GM03348 (cell line): Measurements from ENCODE around the gene ID2.
A peak's percentile ranks its signal among the peaks of the same experiment; 100 is the strongest.
"Not testable (repeated sequence)": the region's sequence is repeated elsewhere in the genome, so short reads cannot be mapped to it uniquely, and the experiment has no call there.

Experiments used
- DNase-seq: peaks from one replicate; pipeline ENCODE4 v3.0.0; 2012; ENCODE audit warnings: low spot score

Gene ID2

DNA sequence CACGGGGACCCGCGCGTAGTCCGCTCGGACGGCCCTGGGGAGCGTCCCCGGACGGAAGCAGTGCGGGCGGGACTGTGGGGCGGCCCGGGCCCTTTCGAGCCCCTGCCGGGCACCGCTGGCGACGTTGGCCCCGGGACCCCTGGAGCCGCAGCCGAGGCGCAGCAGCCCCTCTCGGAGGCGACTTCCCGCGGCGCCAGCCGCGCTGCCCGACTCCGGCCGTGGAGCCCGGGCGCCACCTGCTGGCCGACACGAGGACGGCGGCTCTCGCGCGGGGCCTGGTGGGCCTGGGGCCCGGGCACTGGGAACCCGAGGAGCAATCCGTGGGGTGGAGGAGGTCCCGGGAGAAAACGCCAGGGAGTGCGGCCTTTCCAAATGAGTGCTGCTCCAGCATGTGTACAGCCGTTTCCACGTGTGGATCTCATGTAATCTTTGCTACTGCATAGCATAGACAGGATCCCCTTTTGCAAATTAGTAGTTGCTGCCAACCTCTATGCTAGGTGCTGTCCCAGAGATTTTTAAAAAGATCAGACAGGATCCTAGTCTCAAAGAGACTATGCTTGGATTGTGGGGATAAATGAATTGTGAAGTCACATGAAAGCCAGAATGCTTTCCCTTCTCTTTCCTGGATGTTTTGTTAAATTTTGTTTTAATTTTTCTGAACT, 4.0 kb downstream of the ID2 start:
- DNase-seq = peak; percentile 89

- no peak for DNase-seq
Observed at GRCh38 chr2:8691859-8692437, 10.1 kb downstream of the ID2 start.

DNA sequence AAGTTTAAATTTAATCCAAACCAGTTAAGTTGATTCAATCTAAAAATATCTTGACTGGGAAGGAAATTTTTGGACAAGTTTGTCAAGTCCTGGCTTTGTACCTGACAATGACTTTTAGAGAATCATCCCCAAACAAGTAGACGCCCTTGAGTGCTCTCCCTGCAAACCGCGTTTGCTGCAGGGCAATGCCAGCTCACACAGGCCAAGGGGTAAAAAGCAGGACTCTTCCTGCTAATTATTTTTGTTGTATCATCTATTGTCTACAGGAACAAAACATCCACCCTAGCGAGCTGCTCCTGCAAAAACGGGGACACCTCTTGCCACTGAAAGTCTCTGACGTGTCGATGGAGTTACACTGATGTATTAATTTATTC, 10.9 kb downstream of the ID2 start:
- DNase-seq = no peak

DNA sequence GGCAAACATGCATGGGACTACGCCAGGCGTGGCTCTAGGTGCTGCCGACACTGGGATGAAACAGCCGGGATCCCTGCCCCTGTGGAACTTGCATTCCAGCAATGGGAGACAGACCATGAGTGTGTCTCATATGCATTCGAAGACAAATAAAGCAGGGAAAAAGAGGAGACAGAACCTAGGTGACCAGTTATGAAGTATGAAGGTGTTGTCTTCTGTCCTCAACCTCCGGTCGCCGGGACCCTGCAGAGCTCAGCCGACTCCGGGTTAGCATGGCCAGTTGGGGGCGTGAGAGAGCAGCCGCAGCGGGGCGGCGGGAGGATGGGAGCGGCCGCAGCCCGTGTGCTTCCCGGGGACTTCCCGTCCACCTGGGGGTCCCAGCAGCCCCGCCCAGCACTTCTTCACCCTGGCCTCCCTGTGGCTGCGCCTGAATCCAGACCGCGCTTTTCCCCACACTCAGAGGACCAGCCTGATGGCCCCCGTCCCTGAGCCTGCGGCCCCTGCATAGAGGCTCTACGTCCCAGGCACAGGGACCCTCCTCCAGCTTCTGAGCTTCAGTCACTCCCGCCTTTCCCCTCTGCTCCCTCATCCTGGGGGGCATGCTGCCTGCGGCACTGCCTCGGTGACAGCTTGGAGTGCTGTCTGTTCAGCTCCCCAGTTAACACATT, 11.4 kb downstream of the ID2 start:
- DNase-seq = peak; percentile 61

DNA sequence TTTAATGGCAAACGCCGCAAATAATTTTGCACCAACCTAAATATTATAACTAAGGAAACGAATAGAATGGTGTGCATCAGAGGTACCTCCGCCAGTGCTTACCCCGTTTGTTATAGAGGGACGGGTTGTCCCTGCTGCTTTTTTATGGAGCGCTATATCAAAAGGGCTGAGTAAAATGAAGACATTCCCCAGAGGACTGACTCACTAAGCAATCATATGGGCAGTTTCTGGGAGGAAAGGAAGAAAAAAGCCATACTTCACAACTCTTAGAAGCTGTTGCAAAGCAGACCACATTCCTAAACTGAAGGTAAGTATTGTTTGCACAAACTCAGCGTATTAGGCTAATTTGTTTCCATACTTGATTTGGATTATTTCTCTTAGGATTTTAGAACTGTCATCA, 12.9 kb downstream of the ID2 start:
- no peak for DNase-seq

DNA sequence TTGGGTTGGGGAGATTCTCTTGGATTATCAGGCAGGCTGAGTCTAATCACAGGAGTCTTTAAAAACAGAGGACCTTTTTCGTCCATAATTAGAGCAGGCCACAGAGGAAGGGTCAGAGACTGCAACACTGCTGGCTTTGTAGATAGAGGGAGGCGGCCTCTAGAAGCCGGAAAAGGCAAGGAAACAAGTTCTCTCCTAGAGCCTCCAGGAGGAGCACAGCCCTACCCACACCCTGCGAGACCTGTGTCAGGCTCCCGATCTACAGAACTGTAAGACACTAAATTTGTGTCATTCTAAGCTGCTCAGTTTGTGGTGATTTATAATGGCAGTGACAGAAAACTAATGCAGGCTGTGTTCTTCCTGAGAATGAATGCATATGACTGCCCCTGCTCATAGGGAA, 15.3 kb downstream of the ID2 start:
- DNase-seq = no peak

DNA sequence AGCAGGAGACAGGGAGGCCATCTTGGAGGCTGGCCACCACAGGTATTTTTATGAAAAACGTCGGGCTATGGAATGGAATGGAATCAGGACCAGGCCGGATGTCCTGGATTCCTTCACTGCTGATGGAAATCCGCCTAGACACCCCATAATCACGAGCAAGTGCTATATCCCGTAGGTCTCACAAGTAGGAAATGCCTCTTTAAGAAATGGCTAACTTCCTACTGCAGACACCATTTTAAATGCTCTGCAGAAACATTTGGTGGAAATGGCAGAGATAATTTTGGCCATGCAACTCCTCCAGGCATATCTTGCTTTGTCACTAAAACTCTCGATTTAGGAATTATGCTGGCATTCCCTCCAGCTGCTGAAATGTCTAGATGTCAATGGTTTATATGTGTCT, 18.0 kb downstream of the ID2 start:
- no peak for DNase-seq

DNA sequence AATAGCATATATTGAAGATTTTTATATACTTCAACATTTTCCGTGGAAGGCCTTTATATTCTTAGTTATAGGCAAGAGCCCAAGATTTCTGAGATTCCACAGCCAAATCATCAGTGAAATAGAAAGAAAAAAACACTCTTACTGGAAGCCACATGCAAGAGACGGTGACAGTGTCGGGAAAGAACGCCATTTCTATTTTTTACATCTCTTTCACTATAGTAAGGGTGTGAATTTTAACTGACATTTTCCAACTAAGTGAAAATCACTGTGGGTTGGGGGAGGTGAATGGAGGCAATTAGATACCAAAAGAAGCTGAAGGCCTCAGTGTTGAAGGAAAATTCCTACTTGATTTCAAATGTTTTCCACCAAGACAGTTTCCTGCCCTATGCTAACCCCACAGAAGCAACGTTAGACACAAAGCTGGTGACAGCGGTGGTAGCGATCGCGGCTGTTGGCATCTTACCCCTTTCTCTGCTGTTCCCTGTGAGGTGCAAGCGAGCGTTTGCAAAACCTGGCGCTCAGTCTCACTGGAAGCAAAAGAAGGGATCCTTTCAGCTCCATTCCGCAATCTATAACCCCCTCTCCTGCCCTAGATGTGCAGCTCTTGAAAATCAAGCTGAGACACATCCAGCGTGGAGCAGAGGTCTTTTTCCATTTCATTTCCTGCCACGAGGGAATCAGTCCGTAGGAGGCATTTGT, 20.0 kb downstream of the ID2 start:
- DNase-seq = no peak

- DNase-seq = no peak
Observed at GRCh38 chr2:8704906-8705305, 23.1 kb downstream of the ID2 start.

DNA sequence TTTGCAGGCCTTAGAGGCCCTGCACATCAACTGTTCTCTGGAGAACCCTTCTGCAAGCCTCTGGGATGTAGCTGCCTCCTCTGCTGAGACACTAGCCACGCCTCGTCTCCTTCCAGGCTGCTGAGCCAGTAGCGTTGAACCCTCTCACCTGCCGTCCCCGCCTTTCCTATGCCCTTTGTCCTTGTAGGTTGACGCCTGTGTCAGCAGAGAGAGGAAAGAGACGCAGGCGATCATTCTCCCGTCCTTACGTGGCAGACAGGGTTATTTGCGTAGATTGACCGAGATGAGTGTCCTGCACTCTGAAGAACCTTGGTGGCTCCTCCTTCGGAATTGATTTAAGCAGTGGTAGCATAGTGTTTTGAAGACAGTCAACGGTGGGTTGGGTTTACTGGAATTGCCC, 27.8 kb downstream of the ID2 start:
- DNase-seq = no peak

GRCh38 chr2:8710951-8711350, 29.1 kb downstream of the ID2 start:
- no peak for DNase-seq

- no peak for DNase-seq
Observed at GRCh38 chr2:8714283-8714682, 32.4 kb downstream of the ID2 start.

DNA sequence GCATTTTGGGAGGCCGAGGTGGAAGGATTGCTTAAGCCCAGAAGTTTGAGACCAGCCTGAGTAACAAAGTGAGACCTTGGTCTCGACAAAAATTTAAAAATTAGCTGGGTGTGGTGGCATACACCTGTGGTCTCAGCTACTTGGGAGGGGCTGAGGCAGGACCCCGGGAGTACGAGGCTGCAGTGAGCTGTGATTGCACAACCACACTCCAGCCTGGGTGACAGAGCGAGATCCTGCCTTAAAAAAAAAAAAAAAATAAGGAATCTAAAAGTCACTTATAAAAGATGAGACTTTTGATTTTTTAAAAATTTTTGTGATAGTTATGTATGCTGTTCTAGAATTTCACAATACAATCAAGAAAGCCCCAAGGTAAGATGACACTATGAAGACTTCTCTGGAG, 33.1 kb downstream of the ID2 start:
- DNase-seq = no peak

DNA sequence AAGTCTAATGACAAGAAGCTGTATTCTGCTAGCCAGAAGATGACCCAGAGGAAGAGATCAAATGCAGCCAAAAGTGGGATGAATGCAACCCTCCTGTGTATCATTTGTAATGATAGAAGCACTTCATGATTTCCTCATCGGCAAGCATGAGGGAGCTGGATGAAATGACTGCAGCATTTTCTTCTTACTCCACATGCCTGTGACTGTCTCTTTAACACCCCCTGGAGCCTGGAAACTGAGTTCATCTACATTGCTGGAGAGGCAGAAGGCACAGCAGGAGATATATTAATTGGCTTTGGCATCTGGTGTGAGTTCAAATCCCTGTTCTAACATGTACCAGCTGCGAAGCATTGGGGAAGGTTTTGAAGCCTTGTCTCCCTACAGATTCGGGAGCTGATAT, 37.7 kb downstream of the ID2 start:
- DNase-seq = peak; percentile 34

DNA sequence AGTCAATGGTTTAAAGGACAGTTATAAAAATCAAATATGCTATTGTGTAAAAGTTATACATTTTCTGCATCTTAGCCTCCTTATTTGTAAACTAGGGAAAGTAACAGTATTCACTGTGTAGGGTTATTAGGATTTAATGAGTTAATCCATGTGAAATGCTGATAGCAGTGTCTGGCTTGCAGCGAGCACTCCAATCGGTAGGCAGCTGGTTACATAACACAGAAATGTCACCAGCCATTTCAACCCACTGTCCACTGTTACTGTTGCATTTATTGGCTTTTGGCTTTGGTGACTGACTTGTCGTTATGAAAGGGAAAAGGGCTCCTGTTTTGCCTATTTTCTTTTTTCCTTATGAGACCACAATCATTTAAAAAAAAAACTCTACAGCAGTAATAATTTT, 38.9 kb downstream of the ID2 start:
- DNase-seq = no peak

DNA sequence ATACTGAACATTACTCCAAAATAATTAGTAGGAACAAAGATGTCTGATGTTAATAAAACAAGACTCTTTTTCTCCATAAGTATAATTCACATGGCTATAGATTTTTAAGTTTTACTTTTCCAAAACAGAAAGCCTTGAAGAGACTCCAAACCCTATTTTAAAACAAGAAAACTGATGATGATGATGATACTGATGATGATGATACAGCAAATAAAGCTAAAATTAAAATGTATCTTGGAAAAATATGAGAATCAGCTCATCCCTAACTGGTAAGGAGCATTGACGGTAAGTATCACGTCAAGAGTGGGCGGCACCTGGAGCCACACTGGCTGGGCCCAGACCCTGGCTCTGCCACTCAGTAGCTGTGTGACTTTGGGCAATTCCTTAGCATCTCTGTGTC, 39.6 kb downstream of the ID2 start:
- no peak for DNase-seq

- DNase-seq = no peak
Observed at GRCh38 chr2:8722986-8723385, 41.1 kb downstream of the ID2 start.

DNA sequence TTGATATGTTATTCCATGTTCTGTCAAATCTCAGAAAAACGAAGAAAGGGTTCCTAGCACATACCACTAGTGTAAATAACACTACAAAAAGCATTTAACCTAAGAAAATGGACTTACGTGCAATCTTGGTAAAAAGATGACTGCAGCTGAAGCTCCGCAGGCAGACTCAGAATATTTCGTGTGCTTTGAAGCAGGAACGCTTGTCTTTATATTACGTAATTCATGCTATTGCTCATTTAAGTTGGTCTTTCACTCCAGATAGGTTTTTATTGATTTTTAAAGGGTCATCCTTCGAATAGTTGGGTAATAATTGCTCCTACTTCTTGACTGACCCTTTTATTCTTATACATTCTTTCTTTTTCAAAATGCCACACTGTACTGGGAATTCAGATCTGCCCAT, 44.0 kb downstream of the ID2 start:
- DNase-seq = no peak

DNA sequence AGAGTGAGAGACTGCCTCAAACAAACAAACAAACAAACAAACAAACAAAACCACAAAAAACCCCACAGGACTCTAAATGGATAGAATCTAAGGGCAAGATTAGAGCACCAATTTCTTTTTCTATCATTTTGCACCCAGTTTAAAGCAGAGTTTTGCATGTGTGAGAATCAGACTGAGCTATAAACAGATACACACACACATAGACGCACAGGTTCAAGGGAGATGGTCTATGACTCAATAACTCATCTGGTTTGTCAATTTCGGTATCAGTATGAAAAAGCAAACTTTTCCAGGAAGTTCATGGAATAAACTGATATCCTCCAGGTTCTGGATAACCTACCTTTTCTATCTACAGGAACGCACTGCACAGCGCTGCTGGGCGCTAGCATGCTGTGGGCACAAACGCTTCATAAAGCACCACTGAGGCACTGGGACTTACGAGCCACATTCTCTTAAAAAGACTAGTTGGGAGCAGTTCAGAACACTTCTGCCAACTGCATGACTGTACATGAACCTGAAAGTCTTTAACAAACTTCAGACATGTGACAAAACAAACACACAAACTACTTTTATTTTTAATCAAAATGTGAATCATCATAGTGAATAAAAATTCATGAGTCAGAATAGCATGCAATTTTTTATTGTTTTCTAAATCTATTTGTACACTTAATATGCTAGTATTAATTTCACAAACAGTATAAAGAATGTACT, 46.6 kb downstream of the ID2 start:
- no peak for DNase-seq

- not testable (repeated sequence) for DNase-seq
Observed at GRCh38 chr2:8729101-8729500, 47.2 kb downstream of the ID2 start.

DNA sequence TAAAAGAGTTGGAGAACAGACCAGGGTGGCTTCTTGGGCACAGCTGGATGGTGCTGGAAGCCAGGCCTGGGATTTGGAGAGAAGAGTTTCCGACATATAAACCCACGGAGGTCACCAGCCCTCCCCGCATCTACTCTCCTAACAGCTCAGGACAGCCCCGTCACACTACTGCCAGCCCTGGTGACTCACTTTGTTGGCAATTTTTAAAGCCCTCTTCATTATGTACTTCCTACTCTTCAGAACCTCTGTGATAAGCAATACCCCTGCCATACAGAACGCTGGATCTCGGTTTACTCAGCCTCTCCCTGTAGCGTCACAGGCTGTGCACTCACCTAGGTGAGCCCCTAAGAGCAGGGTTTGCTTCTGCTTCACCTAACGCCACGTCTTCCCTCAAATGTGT, 48.1 kb downstream of the ID2 start:
- no peak for DNase-seq

DNA sequence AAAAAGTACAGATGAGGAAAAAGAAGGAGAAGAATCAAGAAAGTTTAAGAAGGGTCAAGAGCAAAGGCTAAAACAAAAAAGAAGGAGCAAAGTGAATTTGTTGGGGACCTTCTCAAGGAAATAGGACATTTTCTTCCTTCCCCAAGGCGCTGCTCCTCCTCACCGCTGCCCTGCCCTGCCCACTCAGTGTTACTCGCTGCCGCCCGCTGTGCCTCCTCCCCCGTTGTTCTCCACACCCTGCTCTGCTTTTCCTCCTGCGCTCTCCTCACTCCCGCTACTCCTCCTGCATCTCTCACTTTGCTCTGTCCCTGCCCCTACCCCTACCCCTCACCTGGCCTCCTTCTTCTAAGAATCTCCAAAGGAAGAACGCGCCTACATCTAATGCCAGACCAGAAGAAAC, 50.7 kb downstream of the ID2 start:
- no peak for DNase-seq
